WERI-Rb-1 (cell line): Measurements from ENCODE around the gene AMBRA1.
A peak's percentile ranks its signal among the peaks of the same experiment; 100 is the strongest.

Source experiments
- DNase-seq: peaks from one replicate; pipeline ENCODE4 v3.0.0-alpha.2; 2020
- H3K27ac ChIP-seq: fragments of 250-450 bp; sonication (Bioruptor Pico); 2 replicates; pipeline ENCODE4 v1.5.1; 2020; ENCODE audit warnings: mild to moderate bottlenecking, moderate library complexity
- H3K27me3 ChIP-seq: fragments of 250-450 bp; sonication (Bioruptor Pico); 2 replicates; pipeline ENCODE4 v1.5.1; 2021; ENCODE audit warnings: mild to moderate bottlenecking, low read depth, moderate library complexity; ENCODE audit not compliant: insufficient read depth, severe bottlenecking
- H3K36me3 ChIP-seq: fragments of 250-450 bp; sonication (Bioruptor Pico); 2 replicates; pipeline ENCODE4 v1.5.1; 2020; ENCODE audit warnings: mild to moderate bottlenecking, moderate library complexity
- H3K4me3 ChIP-seq: 2 replicates; pipeline ENCODE4 v1.5.1; 2011; ENCODE audit warnings: low read depth, mild to moderate bottlenecking, control low read depth, low read length
- H3K9me3 ChIP-seq: fragments of 250-450 bp; sonication (Bioruptor Pico); 2 replicates; pipeline ENCODE4 v1.5.1; 2021; ENCODE audit warnings: mild to moderate bottlenecking, moderate library complexity; ENCODE audit not compliant: severe bottlenecking
- TF ChIP-seq, protein P1 (sequence below): IDR thresholded peaks from 2 replicates; pipeline ENCODE4 v1.5.1; 2011; ENCODE audit warnings: low read depth, mild to moderate bottlenecking, control low read depth, inconsistent platforms, low read length

AMBRA1 gene

DNA sequence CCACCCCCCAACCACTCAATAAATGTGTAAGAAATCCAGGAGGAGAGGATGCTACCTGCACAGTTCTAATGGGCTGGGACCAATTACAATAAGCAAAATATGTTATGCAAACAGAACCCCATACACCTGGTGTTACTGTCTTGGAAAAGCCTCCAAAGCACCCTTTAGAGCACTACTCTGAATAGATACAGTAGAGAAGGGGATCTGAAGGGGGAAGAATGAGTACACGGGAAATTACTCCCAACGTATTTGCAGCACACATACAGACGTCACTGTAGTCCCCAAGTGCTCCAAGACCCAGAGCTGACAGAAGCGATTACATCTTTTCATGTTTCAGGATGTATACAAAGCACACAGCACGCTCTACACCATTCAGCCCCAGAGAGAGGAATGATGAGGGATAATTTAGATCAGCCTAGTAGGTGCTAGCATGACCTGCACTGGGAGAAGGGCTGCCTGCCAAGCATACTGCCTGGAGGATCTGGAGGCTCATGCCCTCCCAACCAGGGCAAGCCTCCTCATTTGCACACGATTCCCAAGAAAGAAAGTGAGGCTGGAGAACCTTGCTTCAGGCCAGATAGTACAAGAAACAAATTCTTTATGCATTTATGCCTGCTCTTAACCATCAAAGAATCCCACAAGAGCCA is 63.8 kb downstream of the AMBRA1 start:
- Histone ChIP-seq H3K27me3 (no peaks in the 10 kb centered on the region), H3K9me3 (no peaks in the 10 kb centered on the region), H3K4me3 (no peak overlapping the region), H3K36me3 (no peaks in the 10 kb centered on the region), H3K27ac (no peak overlapping the region)
- DNase-seq, result no peak
- TF ChIP-seq, protein P1, sequence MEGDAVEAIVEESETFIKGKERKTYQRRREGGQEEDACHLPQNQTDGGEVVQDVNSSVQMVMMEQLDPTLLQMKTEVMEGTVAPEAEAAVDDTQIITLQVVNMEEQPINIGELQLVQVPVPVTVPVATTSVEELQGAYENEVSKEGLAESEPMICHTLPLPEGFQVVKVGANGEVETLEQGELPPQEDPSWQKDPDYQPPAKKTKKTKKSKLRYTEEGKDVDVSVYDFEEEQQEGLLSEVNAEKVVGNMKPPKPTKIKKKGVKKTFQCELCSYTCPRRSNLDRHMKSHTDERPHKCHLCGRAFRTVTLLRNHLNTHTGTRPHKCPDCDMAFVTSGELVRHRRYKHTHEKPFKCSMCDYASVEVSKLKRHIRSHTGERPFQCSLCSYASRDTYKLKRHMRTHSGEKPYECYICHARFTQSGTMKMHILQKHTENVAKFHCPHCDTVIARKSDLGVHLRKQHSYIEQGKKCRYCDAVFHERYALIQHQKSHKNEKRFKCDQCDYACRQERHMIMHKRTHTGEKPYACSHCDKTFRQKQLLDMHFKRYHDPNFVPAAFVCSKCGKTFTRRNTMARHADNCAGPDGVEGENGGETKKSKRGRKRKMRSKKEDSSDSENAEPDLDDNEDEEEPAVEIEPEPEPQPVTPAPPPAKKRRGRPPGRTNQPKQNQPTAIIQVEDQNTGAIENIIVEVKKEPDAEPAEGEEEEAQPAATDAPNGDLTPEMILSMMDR, result no peak

DNA sequence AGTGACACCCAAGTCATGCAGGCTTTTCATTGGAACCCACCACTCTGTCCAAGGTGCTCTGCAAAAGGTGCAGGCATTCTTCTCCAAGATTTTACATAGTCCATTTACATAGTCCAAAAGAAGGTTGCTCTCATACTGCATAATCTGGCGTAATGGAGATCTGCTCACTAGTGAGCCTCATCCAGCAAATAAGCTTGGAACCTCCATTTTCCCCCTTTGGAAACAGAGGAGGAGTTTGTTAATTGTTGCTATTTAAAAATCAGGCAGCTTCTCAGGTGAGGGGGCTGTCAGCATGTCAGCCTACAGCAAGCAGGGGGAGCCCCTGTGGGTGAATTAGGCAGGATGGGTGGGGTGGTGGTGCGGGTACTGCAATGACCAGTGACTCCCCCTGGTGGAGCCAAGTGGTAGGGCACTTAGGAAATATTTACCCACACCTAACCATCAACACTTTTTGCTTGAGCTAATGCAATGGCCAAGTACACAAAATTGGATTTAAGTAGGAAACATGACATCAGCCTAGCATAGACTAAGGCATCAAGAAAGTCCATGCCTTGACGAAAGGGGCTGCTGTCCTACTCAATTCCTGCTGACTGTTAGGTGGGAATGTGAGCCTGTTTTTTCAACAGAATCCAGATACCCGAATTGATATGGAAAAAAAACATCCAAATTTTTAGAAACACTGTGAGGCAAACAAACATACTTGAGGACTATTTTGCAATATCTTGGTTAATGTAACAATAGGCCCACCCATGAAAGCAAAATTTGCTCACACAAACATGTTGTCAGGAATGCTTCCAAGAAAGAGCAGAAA is 64.5 kb downstream of the AMBRA1 start:
- Histone ChIP-seq H3K4me3 (no peak overlapping the region), H3K36me3 (no peaks in the 10 kb centered on the region), H3K9me3 (no peaks in the 10 kb centered on the region), H3K27me3 (no peaks in the 10 kb centered on the region), H3K27ac (no peak overlapping the region)
- DNase-seq, result peak; percentile 79
- TF ChIP-seq, protein P1, result peak; percentile 91

DNA sequence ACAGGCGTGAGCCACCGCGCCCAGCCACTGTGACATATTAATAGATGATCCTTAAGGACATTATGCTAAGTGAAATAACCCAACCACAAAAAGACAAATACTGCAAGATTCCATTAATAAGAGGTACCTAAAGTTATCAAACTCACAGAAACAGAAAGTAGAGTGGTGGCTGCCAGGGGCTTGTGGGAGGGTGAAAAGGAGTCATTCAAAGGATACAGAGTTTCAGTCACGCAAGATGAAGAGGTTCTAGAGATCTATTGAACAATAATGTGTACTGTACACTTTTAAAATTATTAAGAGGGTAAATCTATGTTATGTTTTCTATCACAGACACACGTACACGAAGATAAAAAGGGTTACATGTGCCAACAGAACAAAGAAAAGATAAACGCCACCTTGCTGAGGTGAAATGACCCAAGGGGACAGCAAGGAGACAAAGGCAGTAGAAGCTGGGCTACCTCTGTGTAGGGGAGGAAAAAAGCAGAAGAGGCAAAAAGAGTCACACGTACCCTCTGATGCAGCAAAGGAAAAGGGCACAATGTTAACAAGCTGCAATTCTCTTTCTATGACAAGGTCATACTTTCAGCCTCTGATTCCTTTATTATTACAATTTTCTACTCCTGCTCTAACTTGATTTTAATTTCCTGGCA is 65.3 kb downstream of the AMBRA1 start:
- Histone ChIP-seq H3K36me3 (no peaks in the 10 kb centered on the region), H3K9me3 (no peaks in the 10 kb centered on the region), H3K4me3 (no peak overlapping the region), H3K27me3 (no peaks in the 10 kb centered on the region), H3K27ac (no peak overlapping the region)
- TF ChIP-seq, protein P1, result no peak
- no peak for DNase-seq

DNA sequence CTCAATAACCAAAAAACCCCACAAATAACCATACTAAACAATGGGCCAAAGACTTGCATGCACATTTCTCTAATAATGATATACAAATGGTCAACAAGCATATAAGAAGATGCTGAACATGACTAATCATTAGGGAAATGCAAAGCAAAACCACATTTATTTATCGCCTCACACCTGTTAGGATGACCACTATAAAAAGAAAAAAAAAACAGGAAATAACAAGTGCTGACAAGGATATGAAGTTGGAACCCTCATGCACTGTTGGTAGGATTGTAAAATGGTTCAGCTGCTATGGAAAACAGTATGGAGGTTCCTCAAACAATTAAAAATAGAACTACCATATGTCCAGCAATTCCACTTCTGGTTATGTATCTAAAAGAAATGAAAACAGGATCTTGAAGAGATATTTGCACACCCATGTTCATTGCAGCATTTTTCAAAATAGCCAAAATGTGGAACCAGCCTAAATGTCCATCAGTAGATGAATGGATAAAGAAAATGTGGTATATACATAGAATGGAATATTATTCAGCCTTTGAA is 66.2 kb downstream of the AMBRA1 start:
- no peak overlapping the region for H3K27ac ChIP-seq
- no peaks in the 10 kb centered on the region; the same call in 1 of the 2 replicates for H3K36me3 ChIP-seq
- no peaks in the 10 kb centered on the region for H3K9me3 ChIP-seq
- no peaks in the 10 kb centered on the region for H3K27me3 ChIP-seq
- DNase-seq, result no peak
- no peak overlapping the region for H3K4me3 ChIP-seq
- TF ChIP-seq, protein P1, result no peak

DNA sequence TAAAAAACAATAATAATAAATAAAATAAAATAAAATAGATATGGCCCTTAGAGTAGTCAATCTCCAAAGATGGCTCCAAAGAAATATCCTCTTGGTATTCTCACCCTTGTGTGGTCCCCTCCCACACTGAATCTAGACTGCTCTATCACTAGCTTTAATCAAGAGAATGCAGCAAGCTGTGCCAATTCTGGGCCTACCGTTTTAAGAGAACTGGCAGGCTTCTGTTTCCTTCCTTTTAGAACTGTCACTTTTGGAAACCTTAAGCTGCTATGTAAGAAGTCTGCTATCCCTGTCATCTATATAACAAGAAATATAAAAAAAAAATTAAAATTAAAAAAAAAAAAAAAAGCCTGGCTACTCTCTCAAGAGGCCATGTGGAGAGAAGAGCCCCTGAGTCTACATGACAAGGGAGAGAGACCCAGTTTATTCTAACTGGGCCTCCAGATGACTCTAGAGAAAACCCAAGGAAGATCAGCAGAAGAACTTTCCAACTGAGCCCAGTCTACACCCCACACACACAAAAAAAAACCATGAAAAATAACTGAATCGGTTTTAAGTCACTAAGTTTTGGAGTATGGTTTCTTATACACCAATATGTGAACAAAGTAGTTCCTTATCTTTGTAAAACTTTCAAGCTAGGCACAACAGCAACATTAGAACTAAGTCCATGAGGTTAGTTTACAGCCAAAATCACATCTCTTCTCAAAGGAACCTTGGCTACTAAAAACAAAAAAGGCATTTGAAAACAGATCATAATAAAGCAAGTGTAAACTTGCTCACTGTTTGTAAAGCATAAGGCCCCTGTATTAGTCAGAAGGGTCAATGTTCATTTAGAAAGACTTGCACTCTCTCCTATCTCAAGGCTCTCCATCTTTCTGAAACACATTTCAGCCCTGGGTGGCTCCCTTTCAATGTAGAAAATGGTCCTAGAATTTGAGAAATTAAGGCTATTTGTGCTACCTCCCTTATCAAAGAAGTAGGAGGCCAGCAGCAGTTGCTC is 67.3 kb downstream of the AMBRA1 start:
- H3K9me3 ChIP-seq, result no peaks in the 10 kb centered on the region
- no peaks in the 10 kb centered on the region for H3K27me3 ChIP-seq
- H3K4me3 ChIP-seq, result no peak overlapping the region
- H3K36me3 ChIP-seq, result no peaks in the 10 kb centered on the region; the same call in 1 of the 2 replicates
- TF ChIP-seq, protein P1, result no peak
- no peak for DNase-seq
- no peak overlapping the region for H3K27ac ChIP-seq
